HG03064 (cell line): ENCODE measurements around the gene SCNN1B.
"Not testable (repeated sequence)": the region's sequence is repeated elsewhere in the genome, so short reads cannot be mapped to it uniquely, and the experiment has no call there.

Experiments used
- ATAC-seq: cut with Tn5 transposase; IDR thresholded peaks from one replicate; pipeline ENCODE4 v1.9.1; 2021; ENCODE audit warnings: low read depth; ENCODE audit not compliant: unreplicated experiment

The SCNN1B gene

DNA sequence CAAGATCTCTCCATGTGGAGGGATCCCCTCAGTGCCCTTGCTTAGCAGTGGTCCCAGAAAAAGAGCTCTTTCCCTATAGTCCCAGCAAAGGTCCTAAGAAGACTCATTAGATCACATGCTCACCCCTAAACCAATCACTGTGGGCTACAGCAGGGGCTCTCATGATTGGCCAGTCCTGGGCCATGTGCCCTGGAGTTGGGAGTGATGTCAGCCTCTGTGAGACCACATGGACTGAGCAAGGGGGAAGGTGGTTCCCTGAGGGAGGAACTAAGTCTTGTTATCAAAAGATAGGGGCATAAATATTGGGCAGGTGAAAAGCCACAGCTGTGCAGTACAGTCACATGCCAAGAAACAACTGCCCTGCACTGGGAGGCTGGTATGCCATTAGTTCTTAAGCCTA is 51.3 kb downstream of the SCNN1B start:
- ATAC-seq, result no peak

DNA sequence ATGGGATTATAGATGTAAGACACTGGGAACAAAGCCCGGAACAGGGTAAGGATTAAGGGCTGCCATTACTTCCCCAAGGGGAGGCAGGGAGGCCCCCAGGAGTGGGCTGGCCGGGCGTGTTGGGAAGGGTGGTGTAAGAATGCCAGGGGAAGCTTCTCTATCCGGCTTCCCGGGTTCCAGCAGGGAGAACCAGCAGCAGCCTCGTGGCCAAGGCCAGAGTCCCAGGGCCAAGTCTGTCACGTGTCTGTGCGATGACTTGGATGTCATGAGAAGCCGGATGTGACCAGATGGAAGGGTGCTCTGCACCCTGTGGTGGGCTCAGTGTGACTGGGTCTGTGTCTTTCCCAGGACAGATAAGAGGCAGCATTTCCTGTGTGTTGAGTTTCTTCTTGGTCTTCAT is 52.1 kb downstream of the SCNN1B start:
- ATAC-seq, result no peak

DNA sequence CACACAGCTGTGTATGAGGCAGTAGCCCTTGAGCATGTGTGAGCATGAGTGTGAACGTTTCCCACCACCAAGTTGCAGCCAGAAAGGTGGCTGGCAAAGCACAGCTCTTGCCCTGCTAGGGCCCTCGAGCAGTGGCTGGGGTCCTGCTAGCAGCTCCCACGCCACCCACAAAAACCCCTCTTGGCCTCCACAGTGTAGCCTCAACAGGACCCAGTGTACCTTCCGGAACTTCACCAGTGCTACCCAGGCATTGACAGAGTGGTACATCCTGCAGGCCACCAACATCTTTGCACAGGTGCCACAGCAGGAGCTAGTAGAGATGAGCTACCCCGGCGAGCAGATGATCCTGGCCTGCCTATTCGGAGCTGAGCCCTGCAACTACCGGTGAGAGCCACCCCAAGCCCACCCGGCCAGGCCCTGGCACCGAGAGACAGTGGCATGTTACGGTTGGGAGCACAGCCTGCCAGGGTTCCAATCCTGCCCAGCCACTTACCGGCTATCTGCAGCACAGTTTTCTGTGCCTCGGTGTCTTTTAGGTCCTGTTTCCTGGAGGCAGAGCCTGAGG is 53.1 kb downstream of the SCNN1B start:
- ATAC-seq, result no peak

DNA sequence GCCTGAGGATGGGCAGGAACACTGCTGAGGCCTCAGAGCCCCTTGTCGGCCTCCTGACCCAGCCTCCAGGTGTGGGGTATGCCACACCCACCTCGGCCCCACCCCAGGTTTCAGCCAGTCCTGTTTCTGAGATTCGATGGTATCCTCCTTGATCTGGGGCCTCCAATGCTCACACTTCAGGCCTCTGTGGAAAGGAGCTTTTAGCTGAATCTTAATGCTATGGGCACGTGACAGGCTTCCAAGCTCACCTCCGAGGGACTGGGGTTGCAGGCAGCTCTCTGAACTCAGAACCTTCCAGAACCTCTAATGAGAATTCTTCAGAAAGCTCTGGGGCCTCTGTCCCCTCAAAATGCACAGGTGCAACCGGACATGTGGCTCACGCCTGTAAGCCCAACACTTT is 54.8 kb downstream of the SCNN1B start:
- no peak for ATAC-seq

DNA sequence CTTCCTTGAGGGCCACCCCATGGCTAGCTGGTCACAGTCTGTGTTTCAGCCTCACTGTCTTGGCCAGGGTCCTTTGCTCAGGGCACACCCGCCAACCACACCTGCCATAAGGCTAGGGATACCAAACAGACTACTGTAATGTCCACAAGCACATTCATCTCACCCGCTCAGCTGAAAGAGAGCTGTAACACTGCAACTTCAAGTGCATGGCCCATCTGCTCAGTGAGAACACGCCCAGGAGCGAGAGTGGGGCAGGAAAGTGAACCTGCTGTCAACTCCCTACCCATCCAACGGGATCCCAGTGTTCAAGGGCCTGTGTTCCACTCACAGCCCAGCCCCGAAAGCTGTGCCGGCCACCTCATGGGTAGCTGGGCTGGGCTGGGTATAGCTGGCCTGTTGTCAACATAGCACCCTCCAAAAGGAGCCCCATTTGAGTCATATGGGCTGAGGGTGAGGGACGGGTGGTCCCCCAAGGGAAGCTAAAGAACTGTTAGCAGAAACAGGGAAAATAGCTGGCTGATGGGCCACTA is 55.7 kb downstream of the SCNN1B start:
- no peak for ATAC-seq

DNA sequence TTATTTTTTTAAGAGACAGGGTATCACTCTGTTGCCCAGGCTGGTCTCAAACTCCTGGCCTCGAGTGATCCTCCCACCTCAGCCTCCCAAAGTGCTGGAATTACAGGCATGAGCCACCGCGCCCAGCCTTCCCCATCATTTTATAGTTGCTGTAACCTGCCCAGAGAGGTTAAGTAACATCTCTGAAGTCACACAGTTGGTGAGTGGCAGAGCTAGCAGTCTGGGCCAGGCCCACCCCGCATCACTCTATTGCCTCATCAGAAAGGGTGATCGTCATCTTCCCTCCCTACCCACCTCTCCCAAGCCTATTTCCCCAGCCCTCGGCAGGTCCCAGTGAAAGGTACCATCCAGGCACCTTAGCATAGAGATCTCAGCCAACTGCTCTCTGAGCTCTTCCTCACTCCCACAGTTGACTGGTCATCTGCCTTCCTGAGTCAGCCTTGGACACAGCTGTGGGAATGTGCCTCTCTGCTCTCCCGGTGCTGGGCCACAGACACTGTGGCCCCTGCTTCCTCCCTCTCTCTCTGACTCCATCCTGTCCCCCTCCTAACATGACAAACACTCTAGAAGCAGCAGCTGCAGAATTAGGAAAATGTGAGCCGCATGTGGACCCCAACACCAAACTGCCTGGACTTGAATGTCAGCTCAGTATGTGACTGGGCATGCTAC is 57.1 kb downstream of the SCNN1B start:
- ATAC-seq, result no peak

DNA sequence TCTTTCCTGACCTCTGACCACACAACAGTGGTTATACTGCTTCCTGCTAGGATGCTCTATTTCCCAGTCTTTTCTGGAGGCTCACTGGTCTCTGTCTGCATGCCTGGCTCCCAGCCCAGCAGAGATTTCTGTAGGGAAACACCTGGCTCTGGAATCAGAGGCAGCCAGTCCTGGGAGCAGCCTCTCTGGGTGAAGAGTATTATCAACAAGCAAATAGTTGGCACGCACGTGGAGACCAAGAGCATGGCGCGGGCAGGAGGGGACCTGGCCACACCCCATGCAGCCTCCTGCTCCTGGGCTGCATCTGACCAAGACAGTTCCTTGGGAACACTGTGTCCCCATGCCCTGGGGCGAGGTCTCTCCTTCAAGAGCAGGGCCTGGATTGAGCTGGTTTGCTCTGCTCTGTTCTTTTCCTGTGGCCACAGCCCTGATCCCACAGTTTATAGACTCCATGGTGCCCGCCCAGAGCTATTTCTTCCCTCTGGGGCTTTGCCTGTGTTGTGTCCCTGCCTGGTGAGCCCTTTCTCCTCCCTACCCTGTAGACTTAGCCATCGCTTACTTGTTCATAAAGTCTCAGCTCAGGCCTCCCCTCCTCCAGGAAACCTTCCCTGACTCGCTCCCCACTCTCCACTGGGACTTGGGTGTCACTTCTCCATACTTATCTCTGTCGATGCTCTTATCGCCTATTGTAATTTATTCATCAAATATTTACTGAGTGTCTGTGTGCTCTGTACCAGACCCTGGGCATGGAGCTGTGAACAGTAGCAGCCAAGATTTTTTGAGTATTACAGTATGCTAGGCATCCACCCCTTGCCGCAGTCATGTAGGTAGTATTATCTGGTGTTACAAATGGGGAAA is 60.6 kb downstream of the SCNN1B start:
- no peak for ATAC-seq

DNA sequence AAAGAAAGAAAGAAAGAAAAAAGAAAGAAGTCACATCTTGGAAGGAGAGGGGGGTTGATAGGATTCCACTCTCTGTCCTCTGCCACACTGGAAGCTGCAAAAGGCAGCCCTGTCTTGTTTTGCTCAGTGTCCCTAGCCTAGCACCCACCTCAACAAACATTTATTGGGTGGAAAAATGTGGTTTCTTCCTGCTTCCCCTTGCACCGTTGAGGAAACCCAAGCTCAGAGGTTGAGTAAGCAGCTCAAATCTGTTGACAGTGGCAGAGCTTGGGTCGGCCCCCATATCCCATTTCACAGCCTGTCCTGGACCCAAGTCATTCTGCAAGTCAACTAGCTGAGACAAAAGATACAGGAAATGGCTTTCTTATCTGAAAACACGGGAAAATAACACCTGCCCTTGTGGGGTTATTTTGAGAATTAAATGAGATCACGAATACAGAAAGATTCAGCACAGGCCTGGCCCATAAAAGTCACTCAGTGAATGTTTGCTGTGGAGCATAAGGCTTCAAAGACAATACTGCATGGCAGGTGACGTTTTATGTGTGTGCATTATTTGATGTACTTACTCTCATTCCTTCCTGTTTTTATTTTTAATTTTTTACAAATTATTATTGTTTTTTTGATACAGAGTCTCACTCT is 63.6 kb downstream of the SCNN1B start:
- no peak for ATAC-seq

DNA sequence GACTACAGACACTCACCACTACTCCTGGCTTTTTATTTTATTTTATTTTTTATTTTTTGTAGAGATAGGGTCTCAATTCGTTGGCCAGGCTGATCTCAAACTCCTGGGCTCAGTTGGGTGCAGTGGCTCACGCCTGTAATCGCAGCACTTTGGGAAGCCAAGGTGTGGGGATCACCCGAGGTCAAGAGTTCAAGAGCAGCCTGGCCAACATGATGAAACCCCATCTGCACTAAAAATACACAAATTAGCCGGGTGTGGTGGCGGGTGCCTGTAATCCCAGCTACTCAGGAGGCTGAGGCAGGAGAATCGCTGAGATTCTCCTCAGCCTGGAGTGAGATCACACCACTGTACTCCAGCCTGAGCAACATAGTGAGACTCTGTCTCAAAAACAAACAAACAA is 64.2 kb downstream of the SCNN1B start:
- not testable (repeated sequence) for ATAC-seq

DNA sequence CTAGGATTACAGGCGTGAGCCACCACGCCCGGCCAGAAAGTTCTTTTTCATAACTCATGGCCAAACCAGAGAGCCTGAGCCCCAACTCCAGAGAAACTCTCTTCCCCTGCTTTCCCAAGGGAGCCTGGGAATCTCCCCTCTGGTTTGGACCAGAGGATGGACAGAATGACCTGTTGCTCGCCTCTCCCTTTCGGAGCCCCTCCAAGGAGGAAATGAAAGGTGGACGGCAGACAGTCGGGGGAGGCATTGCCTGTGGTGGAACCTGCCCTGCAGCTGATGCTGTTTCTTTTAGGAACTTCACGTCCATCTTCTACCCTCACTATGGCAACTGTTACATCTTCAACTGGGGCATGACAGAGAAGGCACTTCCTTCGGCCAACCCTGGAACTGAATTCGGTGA is 65.5 kb downstream of the SCNN1B start:
- ATAC-seq, result no peak

DNA sequence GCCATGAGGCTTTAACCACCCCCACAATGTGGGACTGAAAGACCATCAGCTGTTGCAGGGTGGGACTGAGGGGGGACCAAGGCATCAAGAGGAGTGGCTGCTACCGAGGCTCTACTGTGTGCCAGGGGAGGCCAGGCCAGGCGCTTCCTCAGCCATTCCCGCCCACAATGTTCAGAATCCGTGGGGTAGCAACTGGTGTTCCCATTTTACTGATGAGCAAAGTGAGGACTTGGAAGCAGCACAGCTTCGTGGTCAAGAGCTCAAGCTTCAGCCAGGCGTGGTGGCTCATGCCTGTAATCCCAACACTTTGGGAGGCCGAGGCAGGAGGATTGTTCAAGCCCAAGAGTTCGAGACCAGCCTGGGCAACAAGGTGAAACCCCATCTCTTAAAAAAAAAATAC is 65.9 kb downstream of the SCNN1B start:
- no peak for ATAC-seq

DNA sequence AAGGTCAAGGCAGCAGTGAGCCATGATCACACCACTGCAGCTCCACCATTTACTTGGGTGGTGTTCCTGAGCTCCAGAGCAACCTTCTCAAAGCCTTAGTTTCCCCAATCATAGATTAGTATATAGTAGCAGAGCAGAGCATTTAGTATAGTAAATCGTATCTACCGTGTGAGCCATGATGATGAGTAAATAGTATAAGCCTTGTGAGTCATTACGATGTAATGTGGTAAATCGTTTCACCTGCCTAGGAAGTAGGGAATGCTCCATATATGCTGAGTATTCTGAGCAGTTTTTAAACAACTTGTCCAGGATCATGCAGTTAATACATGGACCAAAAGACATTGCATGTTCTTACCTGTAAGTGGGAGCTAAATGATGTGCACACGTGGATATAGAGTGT is 66.4 kb downstream of the SCNN1B start:
- no peak for ATAC-seq

DNA sequence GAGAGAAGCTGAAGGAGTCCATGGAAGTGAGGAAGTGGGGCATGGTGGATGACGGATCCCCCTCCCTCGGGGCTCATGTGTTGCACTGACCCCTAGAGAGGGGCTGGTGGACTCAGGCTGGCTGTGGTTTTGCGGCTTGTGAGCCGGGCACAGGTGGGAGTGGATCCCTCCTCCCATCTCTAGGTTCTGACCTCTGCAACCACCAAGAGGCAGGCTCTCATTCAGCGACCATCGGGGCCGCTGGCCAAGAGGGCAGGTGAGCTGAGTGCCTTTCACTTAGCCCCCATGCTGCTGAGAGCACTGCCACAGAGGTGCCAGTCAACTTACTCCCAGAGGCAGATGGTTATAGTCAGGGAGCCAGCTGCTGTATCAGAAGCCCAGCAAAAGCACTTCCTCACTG is 67.3 kb downstream of the SCNN1B start:
- no peak for ATAC-seq

DNA sequence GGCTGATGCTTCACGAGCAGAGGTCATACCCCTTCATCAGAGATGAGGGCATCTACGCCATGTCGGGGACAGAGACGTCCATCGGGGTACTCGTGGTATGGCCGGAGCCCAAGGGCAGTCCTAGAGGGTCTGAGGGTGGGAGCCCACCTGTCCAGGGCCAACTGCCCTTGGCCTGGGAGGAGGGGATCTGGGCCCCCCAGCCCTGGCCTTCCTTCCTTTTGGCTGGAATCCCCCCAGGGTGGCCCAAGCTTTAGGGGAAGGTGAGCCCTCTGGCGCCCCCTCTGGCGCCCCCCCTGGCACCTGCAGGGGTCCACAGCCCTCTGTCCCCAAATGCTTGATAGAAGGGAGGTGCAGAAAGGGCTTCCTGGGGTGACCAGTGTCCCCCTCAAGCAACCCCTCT is 69.3 kb downstream of the SCNN1B start:
- no peak for ATAC-seq

DNA sequence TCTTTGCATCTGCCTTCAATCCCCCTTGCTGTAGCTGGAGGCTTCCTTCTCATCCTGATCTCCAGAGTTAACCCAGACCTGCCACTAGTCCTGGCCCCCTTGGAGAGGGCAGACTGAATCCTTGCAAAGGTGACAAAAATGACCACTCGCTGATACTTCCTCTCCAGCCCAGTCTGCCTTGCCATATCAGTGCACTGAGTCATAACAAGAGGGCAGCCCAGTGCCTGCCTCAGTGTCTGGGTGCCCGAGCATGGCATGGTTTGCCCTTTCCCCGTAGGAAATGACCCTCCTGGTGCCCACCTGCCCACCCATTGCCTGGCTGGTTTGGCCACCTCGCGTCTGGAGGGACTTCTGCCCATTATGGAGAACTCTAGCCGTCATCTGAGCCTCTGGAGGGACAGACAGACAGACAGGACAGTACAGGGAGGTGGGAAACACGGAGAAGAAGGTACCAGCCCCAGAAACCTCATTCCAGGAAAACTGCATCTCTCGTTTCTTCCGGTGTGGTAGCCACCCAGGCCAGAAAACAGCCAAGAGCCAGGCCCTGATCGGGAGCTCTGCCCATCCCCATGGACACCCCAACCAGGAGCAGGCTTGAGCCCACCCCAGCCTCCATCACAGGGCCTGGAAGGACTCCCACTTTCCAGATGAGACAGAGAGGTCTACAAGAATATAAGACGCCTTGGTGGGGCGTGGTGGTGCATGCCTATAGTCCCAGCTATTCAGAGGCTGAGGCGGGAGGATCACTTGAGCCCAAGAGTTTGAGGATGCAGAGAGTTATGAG is 71.5 kb downstream of the SCNN1B start:
- ATAC-seq, result no peak

DNA sequence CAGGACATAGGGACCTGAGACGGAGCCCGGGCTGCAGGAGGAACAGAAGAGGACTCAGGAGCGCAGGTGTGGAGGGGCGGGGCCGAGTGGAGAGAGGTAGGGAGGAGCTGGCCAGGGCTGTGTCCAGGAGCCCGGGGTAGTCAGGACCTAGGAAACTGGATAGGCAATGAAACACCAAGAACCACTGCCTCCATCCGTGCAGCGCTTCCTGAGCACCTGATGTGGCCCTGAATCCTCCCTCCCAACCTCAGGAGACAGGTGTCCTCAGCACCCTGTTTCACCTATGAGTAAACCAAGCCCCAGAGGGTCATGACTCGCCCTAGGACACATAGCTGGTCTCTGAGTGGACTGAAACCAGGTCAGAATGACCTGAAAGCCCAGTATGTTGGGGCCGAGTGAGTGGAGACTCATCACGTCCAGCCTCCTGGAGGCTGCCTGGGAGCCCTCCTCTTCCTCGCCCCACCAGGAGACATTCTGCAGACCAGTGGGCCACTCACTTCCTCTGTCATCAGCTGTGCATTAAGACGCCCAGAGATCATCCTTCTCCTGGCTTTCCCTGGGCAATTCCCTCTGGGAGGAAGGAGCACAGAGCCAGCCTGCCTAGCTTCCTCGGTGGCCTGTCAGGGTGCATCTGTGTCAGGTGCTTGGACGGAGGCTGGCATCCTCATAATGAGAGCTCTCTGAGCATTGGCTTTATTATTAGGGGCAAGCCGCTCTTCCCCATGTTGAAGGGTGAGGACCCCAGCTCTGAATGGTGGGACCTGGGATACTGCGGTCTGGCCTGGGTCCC is 72.8 kb downstream of the SCNN1B start:
- no peak for ATAC-seq

DNA sequence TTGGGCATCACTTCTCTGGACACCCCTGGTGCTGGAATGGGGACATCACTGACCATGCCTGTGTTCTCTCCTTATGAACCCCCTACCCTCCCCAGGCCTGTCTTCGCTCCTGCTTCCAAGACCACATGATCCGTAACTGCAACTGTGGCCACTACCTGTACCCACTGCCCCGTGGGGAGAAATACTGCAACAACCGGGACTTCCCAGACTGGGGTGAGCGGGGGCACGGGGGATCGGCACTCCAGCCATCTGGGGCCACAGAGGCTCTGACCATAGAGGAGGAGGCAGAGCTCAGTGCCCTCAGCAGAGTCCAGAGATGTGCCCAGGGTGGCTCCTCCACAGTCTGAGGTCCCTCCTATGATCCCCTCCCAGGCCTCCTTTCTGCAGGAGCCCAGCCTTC is 73.5 kb downstream of the SCNN1B start:
- ATAC-seq, result no peak

DNA sequence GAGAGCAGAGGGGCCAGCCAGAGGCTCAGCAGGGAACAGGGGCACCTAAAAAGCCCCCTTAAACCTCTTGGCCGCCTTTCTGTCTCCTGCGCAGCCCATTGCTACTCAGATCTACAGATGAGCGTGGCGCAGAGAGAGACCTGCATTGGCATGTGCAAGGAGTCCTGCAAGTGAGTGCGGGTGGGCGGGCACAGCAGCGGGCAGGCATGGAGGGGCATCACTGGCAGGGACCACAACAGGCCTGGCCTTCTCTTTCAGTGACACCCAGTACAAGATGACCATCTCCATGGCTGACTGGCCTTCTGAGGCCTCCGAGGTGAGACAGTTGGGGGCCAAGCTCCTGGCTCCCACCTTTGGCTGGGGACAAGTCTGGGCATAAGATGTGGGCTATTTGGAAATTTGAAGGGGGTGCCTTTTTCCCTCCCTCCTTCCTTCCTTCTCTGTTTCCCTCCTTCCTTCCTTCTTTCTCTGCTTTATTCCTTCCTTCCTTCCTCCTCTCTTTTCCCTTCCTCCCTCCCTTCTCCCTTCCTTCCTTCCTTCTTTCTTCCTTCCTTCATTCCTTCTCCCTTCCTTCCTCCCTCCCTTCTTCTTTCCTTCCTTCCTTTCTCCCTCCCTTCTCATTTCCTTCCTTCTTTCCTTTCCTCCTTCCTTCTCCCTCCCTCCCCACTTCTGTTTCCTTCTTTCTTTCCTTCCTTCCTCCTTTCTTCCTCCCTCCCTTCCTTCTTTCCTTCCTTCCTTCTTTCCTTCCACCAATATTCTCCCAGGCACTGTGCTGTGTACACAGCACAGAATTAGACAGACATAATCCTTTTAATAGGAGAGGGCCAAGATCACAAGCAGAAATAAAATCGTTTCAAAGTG is 75.2 kb downstream of the SCNN1B start:
- no peak for ATAC-seq

DNA sequence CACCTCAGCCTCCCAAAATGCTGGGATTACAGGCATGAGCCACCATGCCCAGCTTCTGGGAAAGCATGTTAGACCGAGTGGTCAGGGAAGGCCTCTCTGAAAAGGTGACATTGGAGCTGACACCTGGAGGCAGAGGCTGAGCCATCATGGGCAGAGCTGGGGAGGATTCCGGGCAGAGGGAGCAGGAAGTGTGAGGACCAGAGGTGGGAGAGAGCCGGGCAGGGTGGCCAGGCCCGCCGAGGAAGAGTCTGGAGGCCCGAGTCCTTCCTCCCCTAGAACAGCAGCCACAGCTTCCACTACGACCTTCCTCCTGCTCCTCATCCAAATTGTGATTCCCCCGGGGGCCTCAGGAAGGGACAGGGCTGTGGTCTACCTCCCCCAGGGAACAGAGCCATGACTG is 76.2 kb downstream of the SCNN1B start:
- ATAC-seq, result no peak
